ENCODE measurements around the gene ALKBH5.
A peak's percentile ranks its signal among the peaks of the same experiment; 100 is the strongest.
"Not testable (repeated sequence)": the region's sequence is repeated elsewhere in the genome, so short reads cannot be mapped to it uniquely, and the experiment has no call there.

The ALKBH5 gene

GRCh38 chr17:18185832-18186626 lies 2.4 kb downstream of the ALKBH5 start:
- DNase-seq (ENCODE audit: low read depth in 2 of 2) = no peak

- DNase-seq (ENCODE audit: low read depth in 2 of 2) = no peak
Measured at GRCh38 chr17:18186627-18186982, 3.0 kb downstream of the ALKBH5 start.

- no peak for DNase-seq (ENCODE audit: low read depth in 2 of 2)
Measured at GRCh38 chr17:18187226-18187625, 3.6 kb downstream of the ALKBH5 start.

GRCh38 chr17:18187821-18188761 lies 4.5 kb downstream of the ALKBH5 start:
- peak in 1 of 2 donors; percentile 3 for DNase-seq (ENCODE audit: low read depth in 2 of 2)

- DNase-seq (ENCODE audit: low read depth in 2 of 2) = no peak
Measured at GRCh38 chr17:18190628-18191235, 7.1 kb downstream of the ALKBH5 start.

- DNase-seq (ENCODE audit: low read depth in 2 of 2) = no peak
Measured at GRCh38 chr17:18191236-18191667, 7.6 kb downstream of the ALKBH5 start.

GRCh38 chr17:18191967-18192366 lies 8.3 kb downstream of the ALKBH5 start:
- no peak for DNase-seq (ENCODE audit: low read depth in 2 of 2)

- no peak for DNase-seq (ENCODE audit: low read depth in 2 of 2)
Measured at GRCh38 chr17:18194394-18194793, 10.8 kb downstream of the ALKBH5 start.

- DNase-seq (ENCODE audit: low read depth in 2 of 2) = no peak
Measured at GRCh38 chr17:18194804-18195203, 11.2 kb downstream of the ALKBH5 start.

GRCh38 chr17:18195246-18195645 lies 11.6 kb downstream of the ALKBH5 start:
- no peak for DNase-seq (ENCODE audit: low read depth in 2 of 2)

GRCh38 chr17:18197535-18198194 lies 14.0 kb downstream of the ALKBH5 start:
- no peak for DNase-seq (ENCODE audit: low read depth in 2 of 2)

GRCh38 chr17:18198530-18198929 lies 14.9 kb downstream of the ALKBH5 start:
- no peak for DNase-seq (ENCODE audit: low read depth in 2 of 2)

GRCh38 chr17:18201108-18201507 lies 17.5 kb downstream of the ALKBH5 start:
- no peak for DNase-seq (ENCODE audit: low read depth in 2 of 2)

GRCh38 chr17:18203308-18203707 lies 19.7 kb downstream of the ALKBH5 start:
- no peak for DNase-seq (ENCODE audit: low read depth in 2 of 2)

GRCh38 chr17:18205861-18206260 lies 22.2 kb downstream of the ALKBH5 start:
- no peak for DNase-seq (ENCODE audit: low read depth in 2 of 2)

- no peak for DNase-seq (ENCODE audit: low read depth in 2 of 2)
Measured at GRCh38 chr17:18206962-18207361, 23.3 kb downstream of the ALKBH5 start.

- no peak for DNase-seq (ENCODE audit: low read depth in 2 of 2)
Measured at GRCh38 chr17:18208092-18208491, 24.5 kb downstream of the ALKBH5 start.

- DNase-seq (ENCODE audit: low read depth in 2 of 2) = no peak
Measured at GRCh38 chr17:18213666-18214270, 30.1 kb downstream of the ALKBH5 start.

GRCh38 chr17:18216906-18217305 lies 33.3 kb downstream of the ALKBH5 start:
- DNase-seq (ENCODE audit: low read depth in 2 of 2) = not testable (repeated sequence)

- DNase-seq (ENCODE audit: low read depth in 2 of 2) = peak; percentile 51 to 67
Measured at GRCh38 chr17:18217412-18218015, 33.9 kb downstream of the ALKBH5 start.
